HG03520 (cell line): ENCODE results near the gene ADK.

Experiments used
- ATAC-seq: cut with Tn5 transposase; IDR thresholded peaks from one replicate; pipeline ENCODE4 v1.9.1; 2021; ENCODE audit warnings: mild to moderate bottlenecking, moderate library complexity; ENCODE audit not compliant: unreplicated experiment

ADK gene

DNA sequence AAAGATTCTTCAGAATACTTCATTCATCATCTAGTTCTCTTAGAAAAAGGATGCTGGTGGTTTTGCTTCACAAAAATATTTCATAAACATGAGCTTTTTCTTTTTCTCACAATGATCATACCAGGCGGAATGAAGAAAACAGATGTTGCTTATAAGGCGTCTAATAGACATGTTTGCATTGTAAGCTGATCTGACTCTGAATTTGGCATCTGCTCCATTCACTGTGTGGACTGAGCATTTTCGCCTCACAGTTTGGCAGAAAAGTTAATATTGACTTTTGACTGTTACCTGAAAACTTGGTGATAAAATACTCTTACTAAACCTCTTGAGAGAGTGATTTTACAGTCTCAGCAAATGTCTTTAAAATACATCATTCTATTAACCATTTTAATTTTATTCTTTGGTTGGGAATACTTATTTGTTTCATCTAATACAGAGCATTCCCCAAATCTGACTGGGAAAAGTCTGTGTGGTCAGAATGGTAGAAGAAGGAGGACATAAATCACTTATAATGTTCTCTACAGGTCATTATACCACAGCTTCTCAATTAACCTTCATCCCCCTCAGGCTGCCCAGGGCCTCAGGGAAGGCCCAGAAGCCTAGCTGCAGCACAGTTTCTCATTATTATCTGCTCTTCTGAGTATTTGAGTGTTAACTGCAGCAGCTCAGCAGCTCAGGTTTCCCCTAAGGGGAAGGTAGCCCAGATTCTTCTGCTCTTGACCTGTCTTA is 553.8 kb downstream of the ADK start:
- ATAC-seq: no peak

GRCh38 chr10:74705358-74705980 is 554.4 kb downstream of the ADK start:
- no peak for ATAC-seq

DNA sequence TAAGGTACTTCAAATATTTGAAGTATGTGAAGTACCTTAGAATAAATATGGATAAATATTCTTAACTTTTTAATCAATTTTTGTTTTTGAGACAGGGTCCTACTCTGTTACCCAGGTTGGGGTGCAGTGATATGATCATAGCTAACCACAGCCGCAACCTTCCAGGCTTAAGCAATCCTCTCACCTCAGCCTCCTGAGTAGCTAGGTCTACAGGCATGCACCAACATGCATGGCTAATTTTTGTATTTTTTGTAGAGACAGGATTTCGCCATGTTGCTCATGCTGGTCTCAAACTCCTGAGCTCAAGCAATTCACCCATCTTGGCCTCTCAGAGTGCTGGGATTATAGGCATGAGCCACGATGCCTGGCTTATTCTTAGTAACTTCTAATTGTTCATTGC is 555.9 kb downstream of the ADK start:
- no peak for ATAC-seq

- ATAC-seq: no peak
Observed at GRCh38 chr10:74708246-74708645, 557.2 kb downstream of the ADK start.

DNA sequence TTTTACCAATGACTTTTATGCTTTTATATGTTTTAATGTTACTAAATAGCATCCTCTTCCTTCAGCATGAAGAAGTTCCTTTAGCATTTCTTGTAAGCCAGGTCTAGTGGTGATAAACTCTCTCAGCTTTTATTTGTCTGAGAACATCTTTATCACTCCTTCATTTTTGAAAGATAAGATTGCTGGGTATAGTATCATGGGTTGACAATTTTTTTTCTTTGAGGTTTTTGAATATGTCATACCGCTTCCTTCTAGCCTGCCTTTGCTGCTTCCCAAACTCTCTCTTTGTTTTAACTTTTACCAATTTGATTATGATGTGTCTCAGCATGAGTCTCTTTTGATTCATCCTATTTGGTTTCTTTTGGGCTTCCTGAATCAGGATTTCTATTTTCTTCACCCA is 567.2 kb downstream of the ADK start:
- no peak for ATAC-seq

DNA sequence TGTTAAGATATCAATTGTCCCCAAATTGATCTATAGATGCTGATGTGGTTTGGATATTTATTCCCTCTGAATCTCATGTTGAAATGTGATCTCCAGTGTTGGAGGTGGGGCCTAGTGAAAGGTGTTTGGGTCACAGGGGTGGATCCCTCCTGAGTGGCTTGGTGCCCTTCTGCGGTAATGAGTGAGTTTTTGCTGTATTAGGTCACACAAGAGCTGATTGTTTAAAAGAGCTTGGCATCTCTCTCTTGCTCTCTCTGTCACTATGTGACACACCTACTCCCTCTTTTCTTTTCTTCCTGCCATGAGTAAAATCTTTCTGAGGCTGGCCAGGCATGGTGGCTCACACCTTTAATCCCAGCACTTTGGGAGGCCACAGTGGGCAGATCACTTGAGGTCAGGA is 577.2 kb downstream of the ADK start:
- no peak for ATAC-seq

DNA sequence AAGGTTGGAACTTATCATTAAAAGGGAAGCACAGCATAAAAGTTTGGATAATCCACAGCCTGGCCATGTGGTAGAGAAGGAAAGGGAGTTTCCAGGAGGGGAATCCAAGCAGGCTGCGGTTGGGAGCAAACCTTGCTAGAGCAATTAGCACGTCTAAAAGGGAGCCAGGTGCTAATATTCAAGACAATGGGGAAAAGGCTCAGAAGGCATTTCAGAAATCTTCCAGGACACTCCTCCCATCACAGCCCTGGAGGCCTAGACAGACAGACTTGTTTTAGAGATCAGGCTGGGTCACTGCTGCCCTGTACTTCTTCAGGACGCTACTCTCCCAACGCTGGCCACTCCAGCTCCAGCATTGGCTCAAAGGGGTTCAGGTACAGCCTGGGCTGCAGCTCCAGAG is 579.2 kb downstream of the ADK start:
- no peak for ATAC-seq

GRCh38 chr10:74733612-74734011 is 582.6 kb downstream of the ADK start:
- no peak for ATAC-seq

DNA sequence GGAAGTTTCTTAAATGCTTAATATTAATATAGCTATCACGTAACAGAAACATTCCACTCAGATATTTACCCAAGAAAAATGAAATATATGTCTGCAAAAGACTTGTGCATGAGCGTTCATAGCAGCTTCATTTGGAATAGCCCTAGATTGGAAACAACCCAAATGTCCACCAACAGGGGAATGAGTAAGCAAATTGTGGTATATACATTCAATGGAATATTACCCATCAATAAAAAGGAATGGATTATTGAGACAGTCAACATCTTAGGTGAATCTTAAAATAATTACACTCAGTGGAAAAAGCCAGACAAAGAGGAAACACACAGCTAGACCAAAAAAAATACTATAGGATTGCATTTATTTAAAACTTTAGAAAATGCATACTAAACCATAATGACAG is 585.0 kb downstream of the ADK start:
- no peak for ATAC-seq

DNA sequence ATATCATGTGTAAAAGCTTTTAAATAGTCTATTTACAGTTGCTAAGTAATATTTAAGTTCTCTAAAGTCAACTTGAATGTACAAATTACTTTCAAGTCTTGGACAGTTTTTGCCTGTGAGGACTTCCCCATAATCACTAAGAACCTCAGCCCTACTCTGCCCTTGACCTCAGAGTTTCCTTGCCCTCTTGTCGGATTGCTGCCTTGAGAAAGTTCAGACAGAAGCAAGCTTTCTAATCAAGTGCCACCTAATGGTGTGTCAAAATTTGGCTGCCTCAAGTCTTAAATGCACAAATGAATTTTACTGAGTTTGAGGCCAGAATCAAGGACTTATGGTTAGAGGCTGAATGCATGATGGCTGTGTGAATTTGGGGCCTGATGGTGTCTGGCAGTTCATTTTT is 587.0 kb downstream of the ADK start:
- no peak for ATAC-seq

DNA sequence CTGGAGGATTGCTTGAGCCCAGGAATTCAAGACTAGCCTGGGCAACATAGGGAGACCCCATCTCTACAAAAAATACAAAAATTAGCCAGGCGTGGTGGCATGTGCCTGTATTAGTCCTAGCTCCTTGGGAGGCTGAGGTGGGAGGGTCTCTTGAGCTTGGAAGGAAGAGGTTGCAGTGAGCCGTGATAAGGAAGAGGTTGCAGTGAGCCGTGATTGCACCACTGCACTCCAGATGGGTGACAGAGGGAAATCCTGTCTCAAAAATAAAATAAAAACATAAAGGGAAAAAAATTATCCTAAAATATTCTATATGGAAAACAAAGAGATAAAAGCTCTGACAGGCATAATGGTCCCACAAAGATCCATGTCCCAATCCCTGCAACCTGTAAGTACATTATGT is 587.5 kb downstream of the ADK start:
- ATAC-seq: no peak

DNA sequence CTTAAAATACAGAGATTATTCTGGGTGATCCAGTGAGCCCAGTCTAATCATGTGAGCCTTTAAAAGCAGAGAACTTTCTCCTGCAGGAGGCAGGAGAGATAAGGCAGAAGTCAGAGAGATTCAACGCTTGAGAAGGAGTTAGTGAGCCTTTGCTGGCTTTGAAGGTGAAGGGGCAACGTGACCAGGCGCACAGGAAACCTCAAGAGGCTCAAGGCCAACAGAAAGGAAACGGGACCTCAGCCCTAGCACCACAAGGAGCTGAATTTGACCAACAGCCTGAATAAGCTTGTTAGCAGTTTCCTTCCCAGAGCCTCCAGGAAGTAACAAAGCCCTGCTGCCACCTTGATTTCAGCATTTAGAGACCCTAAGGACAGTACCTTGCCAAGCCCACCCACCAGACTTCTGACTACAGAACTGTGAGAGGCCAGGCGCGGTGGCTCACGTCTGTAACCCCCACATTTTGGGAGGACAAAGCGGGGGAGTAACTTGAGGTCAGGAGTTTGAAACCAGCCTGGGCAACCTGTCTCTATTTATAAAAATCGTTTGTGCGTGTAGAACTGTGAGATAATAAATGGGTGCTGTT is 588.1 kb downstream of the ADK start:
- ATAC-seq: peak; percentile 72

- no peak for ATAC-seq
Observed at GRCh38 chr10:74743401-74743800, 592.4 kb downstream of the ADK start.

DNA sequence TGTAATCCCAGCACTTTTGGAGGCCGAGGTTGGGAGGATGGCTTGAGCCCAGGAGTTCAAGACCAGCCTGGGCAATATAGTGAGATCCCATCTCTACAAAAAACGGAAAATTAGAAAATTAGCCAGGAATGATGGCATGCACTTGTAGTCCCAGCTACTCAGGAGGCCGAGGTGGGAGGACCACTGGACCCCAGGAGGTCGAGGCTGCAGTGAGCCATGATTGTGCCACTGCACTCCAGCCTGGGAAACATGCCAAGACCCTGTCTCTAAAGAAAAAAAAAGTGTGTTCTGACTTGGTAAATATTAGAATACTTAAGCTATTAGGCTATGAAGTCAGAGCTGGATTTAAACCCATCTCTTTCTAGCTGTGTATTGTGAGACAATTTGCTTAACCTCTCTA is 594.4 kb downstream of the ADK start:
- ATAC-seq: no peak

GRCh38 chr10:74746813-74747212 is 595.8 kb downstream of the ADK start:
- no peak for ATAC-seq

DNA sequence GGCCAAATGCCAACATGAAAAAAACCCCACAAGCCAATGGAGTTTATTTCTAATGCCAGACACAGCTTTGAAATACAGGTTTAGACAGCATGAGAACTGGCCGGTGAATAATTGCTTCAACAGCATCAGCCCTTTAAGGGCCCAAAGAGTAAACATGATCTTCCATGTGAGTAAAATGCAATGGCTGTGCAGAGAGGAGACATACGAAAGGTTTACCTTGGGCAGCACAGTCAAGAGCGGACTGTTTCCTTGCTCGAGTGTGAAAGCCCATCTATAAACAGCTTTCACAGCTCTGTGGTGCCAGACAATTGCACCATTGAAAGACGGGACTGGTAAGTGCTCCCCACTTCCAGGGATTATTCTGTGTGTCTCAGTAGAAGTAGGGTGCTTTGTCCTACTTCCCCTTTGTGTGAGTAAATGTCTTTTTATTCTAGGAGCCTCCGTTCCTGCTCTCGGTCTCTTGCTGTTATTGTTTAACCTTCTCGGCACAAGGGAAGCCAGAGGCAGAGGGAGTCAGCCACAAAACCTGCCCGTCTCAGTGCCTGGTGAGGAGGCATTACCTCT is 597.5 kb downstream of the ADK start:
- no peak for ATAC-seq

- no peak for ATAC-seq
Observed at GRCh38 chr10:74750848-74751274, 599.8 kb downstream of the ADK start.

GRCh38 chr10:74752371-74753040 is 601.5 kb downstream of the ADK start:
- no peak for ATAC-seq

- ATAC-seq: no peak
Observed at GRCh38 chr10:74753442-74754211, 602.6 kb downstream of the ADK start.

- no peak for ATAC-seq
Observed at GRCh38 chr10:74754381-74754821, 603.4 kb downstream of the ADK start.

DNA sequence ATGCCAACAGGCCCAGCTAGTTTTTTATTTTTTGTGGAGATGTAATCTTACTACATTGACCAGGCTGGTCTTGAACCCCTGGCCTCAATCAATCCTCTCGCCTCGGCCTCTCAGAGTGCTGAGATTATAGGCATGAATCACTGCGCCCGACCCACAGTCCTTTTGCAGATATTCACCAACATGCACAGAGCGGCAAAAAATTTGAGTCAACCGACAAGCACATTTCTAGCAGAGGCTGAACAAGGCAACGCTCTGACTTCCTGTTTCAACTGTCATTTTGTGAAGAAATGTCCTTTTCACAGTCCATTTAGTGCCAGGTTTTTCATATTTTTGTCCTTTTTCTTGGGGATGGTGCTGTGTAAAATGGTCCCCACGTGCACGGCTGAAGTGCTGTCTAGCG is 604.3 kb downstream of the ADK start:
- no peak for ATAC-seq
